Bronchial epithelial cell (primary cell): Measurements from ENCODE around the gene GPX2. TPM values are rescaled to one million over a fixed set of nuclear protein-coding genes. Genes with fewer than 3 reads are reported as not detected.

ENCODE experiments used
- DNase-seq: peaks from one replicate; pipeline ENCODE4 v3.0.0-alpha.2; 2010; ENCODE audit warnings: low read depth
- FAIRE-seq: peaks from 2 replicates; lab custom pipeline; 2011; peaks lifted over from hg19 to GRCh38; lab: Jason Lieb, UNC
- H3K27me3 ChIP-seq: 2 replicates; pipeline ENCODE4 v1.5.1; 2011; ENCODE audit warnings: low read length; ENCODE audit not compliant: control insufficient read depth, insufficient read depth
- H3K36me3 ChIP-seq: 2 replicates; pipeline ENCODE4 v1.5.1; 2011; ENCODE audit warnings: low read length; ENCODE audit not compliant: control insufficient read depth, insufficient read depth
- H3K4me3 ChIP-seq: 2 replicates; pipeline ENCODE4 v1.5.1; 2011; ENCODE audit warnings: mild to moderate bottlenecking, low read depth, low read length, control low read depth
- total RNA-seq: library from RNA; depleted of rRNA; stranded (reverse); fragments of >200 nt; gene quantifications from 2 replicates; pipeline ENCODE4 v1.2.1, GENCODE V29; 2014
- TF ChIP-seq, protein P1 (sequence below): IDR thresholded peaks from 2 replicates; pipeline ENCODE4 v1.5.1; 2011; ENCODE audit warnings: mild to moderate bottlenecking, moderate library complexity, low read length, control low read depth, inconsistent platforms; ENCODE audit not compliant: insufficient read depth, severe bottlenecking

Gene GPX2
- total RNA-seq, 1 donor from 2014 or later = 1.3 TPM

- TF ChIP-seq, protein P1, sequence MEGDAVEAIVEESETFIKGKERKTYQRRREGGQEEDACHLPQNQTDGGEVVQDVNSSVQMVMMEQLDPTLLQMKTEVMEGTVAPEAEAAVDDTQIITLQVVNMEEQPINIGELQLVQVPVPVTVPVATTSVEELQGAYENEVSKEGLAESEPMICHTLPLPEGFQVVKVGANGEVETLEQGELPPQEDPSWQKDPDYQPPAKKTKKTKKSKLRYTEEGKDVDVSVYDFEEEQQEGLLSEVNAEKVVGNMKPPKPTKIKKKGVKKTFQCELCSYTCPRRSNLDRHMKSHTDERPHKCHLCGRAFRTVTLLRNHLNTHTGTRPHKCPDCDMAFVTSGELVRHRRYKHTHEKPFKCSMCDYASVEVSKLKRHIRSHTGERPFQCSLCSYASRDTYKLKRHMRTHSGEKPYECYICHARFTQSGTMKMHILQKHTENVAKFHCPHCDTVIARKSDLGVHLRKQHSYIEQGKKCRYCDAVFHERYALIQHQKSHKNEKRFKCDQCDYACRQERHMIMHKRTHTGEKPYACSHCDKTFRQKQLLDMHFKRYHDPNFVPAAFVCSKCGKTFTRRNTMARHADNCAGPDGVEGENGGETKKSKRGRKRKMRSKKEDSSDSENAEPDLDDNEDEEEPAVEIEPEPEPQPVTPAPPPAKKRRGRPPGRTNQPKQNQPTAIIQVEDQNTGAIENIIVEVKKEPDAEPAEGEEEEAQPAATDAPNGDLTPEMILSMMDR = no peak
These were observed 5.2 kb downstream of the GPX2 start for GRCh38 chr14:64937171-64937820.

GRCh38 chr14:64935508-64935907 is 7.0 kb downstream of the GPX2 start:
- H3K4me3 ChIP-seq = no peak overlapping the region
- TF ChIP-seq, protein P1 = no peak
- FAIRE-seq (no peak), DNase-seq (no peak)
- no peaks in the 10 kb centered on the region for H3K27me3 ChIP-seq
- peaks cover 10% of the 10 kb centered on the region for H3K36me3 ChIP-seq

More at GRCh38 chr14:64937171-64937820, 5.2 kb downstream of the GPX2 start:
- FAIRE-seq = peak; percentile 68
- no peak for DNase-seq
- Histone ChIP-seq H3K27me3 (no peaks in the 10 kb centered on the region), H3K36me3 (peaks cover 2% of the 10 kb centered on the region), H3K4me3 (no peak overlapping the region)

DNA sequence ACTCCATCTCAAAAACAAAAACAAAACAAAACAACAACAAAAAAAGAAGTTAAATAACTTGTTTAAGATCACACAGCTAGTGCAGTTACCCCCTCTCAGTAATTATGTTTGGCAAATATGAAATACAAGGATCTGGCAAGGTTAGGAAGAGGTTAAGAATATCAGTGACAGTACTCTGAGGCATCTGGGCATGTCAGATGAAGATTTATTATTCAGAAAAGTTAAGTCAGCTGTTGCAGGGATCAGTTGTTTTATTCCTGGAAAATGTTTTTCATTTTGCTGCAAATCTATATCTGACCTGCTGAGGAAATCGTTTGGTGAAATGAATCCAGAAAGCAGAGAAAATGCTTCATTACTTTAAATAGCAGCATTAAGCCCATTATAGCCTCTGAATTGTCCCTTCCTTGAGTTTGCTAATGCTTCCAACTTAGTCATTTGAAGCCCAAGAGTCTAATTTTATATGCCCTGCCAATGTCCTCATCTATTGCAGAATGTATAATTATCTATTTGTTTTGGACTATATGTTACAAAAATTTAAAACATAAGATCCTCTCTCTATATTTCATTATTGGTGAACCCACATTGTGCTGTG is 8.1 kb downstream of the GPX2 start:
- no peak for FAIRE-seq
- Histone ChIP-seq H3K4me3 (no peak overlapping the region), H3K27me3 (no peaks in the 10 kb centered on the region), H3K36me3 (peaks cover 8% of the 10 kb centered on the region)
- TF ChIP-seq, protein P1 = no peak
- DNase-seq = no peak

DNA sequence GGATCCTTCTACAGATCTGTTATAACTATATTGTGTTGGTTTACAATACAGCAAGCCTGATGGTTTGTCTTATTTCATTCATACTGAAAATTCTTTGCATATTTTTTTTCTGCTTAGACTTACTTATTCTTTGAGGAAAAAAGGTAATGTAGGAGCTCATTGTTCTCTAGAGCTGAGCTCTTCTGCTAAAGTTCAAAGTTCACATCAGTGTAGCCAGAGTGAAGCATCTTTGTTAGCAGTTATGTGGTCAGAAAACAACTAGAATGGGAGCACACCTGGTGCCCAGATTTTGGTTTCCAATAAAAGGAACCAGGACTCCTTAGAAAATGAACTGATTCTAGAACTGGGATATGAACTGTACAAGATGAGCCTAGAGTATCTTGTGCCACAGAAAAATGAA is 10.3 kb downstream of the GPX2 start:
- TF ChIP-seq, protein P1 = no peak
- DNase-seq (no peak), FAIRE-seq (no peak)
- Histone ChIP-seq H3K4me3 (no peak overlapping the region), H3K36me3 (peaks cover 9% of the 10 kb centered on the region), H3K27me3 (no peaks in the 10 kb centered on the region)

GRCh38 chr14:64931123-64931522 is 11.4 kb downstream of the GPX2 start:
- no peak overlapping the region for H3K4me3 ChIP-seq
- no peak for FAIRE-seq
- H3K27me3 ChIP-seq = no peaks in the 10 kb centered on the region
- TF ChIP-seq, protein P1 = no peak
- no peak for DNase-seq
- H3K36me3 ChIP-seq = peaks cover 9% of the 10 kb centered on the region
